Measurements from ENCODE around the gene THBD.

- no peak for TF ChIP-seq POLR2AphosphoS5 (IDR thresholded peaks at IDR 0.05; ENCODE audit: low read depth)
- TF ChIP-seq CTCF (conservative IDR thresholded peaks at IDR 0.05; ENCODE audit: low read depth in 2 of 2): no peak
- no peak for TF ChIP-seq EZH2phosphoT487 (IDR thresholded peaks at IDR 0.05; ENCODE audit: unreplicated experiment)
- TF ChIP-seq ETS1 (IDR thresholded peaks at IDR 0.05): no peak
Measured at GRCh38 chr20:23065266-23066201, 16.1 kb upstream of the THBD start.
